B cell (primary cell): ENCODE measurements around the gene MT1B. TPM values are rescaled to one million over a fixed set of nuclear protein-coding genes. Genes with fewer than 3 reads are reported as not detected.

ENCODE experiments used
- ATAC-seq: fragments of 200-7000 bp; cut with Tn5 transposase; one replicate; pipeline ENCODE4 v1.10.0; 2021; ENCODE audit warnings: low read depth, mild to moderate bottlenecking, moderate number of reproducible peaks, moderate library complexity
- CTCF ChIA-PET: fragments of 350-600 bp; sonication (Branson Sonifier 250); formaldehyde crosslinking; loops from one replicate; lab custom pipeline; 2021; ENCODE audit warnings: antibody characterized with exemption, inconsistent platforms; lab: Charles Lee
- POLR2A ChIA-PET: fragments of 350-600 bp; sonication (Branson Sonifier 250); formaldehyde crosslinking; loops from one replicate; lab custom pipeline; 2021; ENCODE audit warnings: antibody characterized with exemption; lab: Charles Lee
- DNase-seq: peaks from one replicate; pipeline ENCODE4 v3.0.0; 2013
- H2AFZ ChIP-seq: 2 replicates; pipeline ENCODE4 v1.6.1; 2012; ENCODE audit warnings: mild to moderate bottlenecking, low read depth, low read length; ENCODE audit not compliant: insufficient read depth, poor library complexity, severe bottlenecking
- H3K27ac ChIP-seq, 2 donors: 1 replicate in 1 of 2; 2 replicates in 1 of 2; pipeline ENCODE4 v1.5.1; 2012 to 2013; ENCODE audit warnings: low read length in 2 of 2, mild to moderate bottlenecking in 2 of 2, moderate library complexity in 1 of 2
- H3K27me3 ChIP-seq, 4 experiments: fragments of 200-600 bp in 1 of 4; sonication (generic) in 1 of 4; replicated peaks in 1 of 4; 1 replicate in 2 of 4; 2 replicates in 2 of 4; pipeline versions ENCODE4 v1.6.1 to v1.7.0; 2013 to 2016; ENCODE audit warnings: low read length in 3 of 4, mild to moderate bottlenecking in 2 of 4, mixed read lengths in 1 of 4, moderate library complexity in 1 of 4; ENCODE audit not compliant: insufficient read depth in 4 of 4, control insufficient read depth in 3 of 4; ENCODE audit errors: control extremely low read depth in 1 of 4
- H3K36me3 ChIP-seq, 2 experiments: replicated peaks in 1 of 2; 1 replicate in 1 of 2; 2 replicates in 1 of 2; pipeline versions ENCODE4 v1.6.1 to v1.7.1; 2013; ENCODE audit warnings: low read length in 1 of 2; ENCODE audit not compliant: insufficient read depth in 2 of 2, control insufficient read depth in 1 of 2; ENCODE audit errors: control extremely low read depth in 1 of 2, extremely low read depth in 1 of 2
- H3K4me1 ChIP-seq, 2 donors: fragments of 200-600 bp in 1 of 2; sonication (generic) in 1 of 2; 1 replicate in 1 of 2; 2 replicates in 1 of 2; pipeline versions ENCODE4 v1.5.1 to v1.6.1; 2013 to 2017; ENCODE audit warnings: low read length in 2 of 2; ENCODE audit not compliant: control insufficient read depth in 2 of 2, insufficient read depth in 2 of 2
- H3K4me2 ChIP-seq: replicated peaks from 2 replicates; pipeline ENCODE3; 2012; ENCODE audit warnings: mild to moderate bottlenecking, low read depth, low read length; ENCODE audit not compliant: poor library complexity, severe bottlenecking
- H3K4me3 ChIP-seq, 5 experiments: fragments of 200-600 bp in 1 of 5; sonication (generic) in 1 of 5; 1 replicate in 3 of 5; 2 replicates in 2 of 5; pipeline versions ENCODE4 v1.5.1 to v1.7.0; 2011 to 2016; ENCODE audit warnings: low read length in 4 of 5, mild to moderate bottlenecking in 4 of 5, low read depth in 2 of 5, control low read depth in 1 of 5, moderate library complexity in 1 of 5; ENCODE audit not compliant: insufficient read depth in 1 of 5; ENCODE audit errors: control extremely low read depth in 1 of 5, extremely low read depth in 1 of 5
- H3K79me2 ChIP-seq: fragments of 200-600 bp; sonication (generic); one replicate; pipeline ENCODE4 v1.6.0; 2016; ENCODE audit warnings: low read length; ENCODE audit not compliant: control insufficient read depth, insufficient read depth
- H3K9ac ChIP-seq: fragments of 200-600 bp; sonication (generic); 2 replicates; pipeline ENCODE4 v1.6.1; 2017; ENCODE audit warnings: mild to moderate bottlenecking, low read length, moderate library complexity
- H3K9me3 ChIP-seq, 3 donors: one replicate each; pipeline versions ENCODE4 v1.6.1 to v1.7.1; 2013; ENCODE audit warnings: low read length in 2 of 3; ENCODE audit not compliant: control insufficient read depth in 2 of 3, insufficient read depth in 1 of 3; ENCODE audit errors: control extremely low read depth in 1 of 3
- H4K20me1 ChIP-seq: 2 replicates; pipeline ENCODE4 v1.6.0; 2012; ENCODE audit warnings: mild to moderate bottlenecking, low read length; ENCODE audit not compliant: insufficient read depth, control insufficient read depth, poor library complexity, severe bottlenecking
- H3K27ac Mint-ChIP-seq: one replicate; pipeline ENCODE4 v1.8.0; 2021; ENCODE audit warnings: mixed read lengths
- H3K27me3 Mint-ChIP-seq: one replicate; pipeline ENCODE4 v1.8.0; 2021; ENCODE audit warnings: mixed read lengths
- H3K4me1 Mint-ChIP-seq: one replicate; pipeline ENCODE4 v1.8.0; 2021; ENCODE audit warnings: mixed read lengths
- H3K4me3 Mint-ChIP-seq: one replicate; pipeline ENCODE4 v1.8.0; 2021; ENCODE audit warnings: mixed read lengths
- H3K9me3 Mint-ChIP-seq: one replicate; pipeline ENCODE4 v1.8.0; 2022; ENCODE audit warnings: mixed read lengths; ENCODE audit not compliant: insufficient read depth
- CTCF ChIP-seq: fragments of 200-600 bp; IDR thresholded peaks from one replicate; pipeline ENCODE4 v1.8.0; 2022; ENCODE audit warnings: antibody characterized with exemption, mild to moderate bottlenecking
- EZH2 ChIP-seq: IDR thresholded peaks from 2 replicates; pipeline ENCODE4 v1.6.1; 2012; ENCODE audit warnings: borderline replicate concordance, low read depth, mild to moderate bottlenecking, moderate library complexity, low read length; ENCODE audit not compliant: insufficient read depth, poor library complexity, severe bottlenecking
- WGBS: methylation state at CpG from one replicate; pipeline ENCODE4 v1.1.5; 2013; ENCODE audit warnings: missing lambda C conversion rate; ENCODE audit not compliant: insufficient coverage; 5-methylcytosine and 5-hydroxymethylcytosine counted together
- intact Hi-C: fragments of 100-400 bp; cut with micrococcal nuclease; formaldehyde crosslinking; loops from one replicate; pipeline ENCODE4 v1.10.0; 2022
- polyA plus RNA-seq: library from polyadenylated mRNA; depleted of rRNA; stranded (reverse); fragments of >200 nt; gene quantifications from 2 replicates; pipeline ENCODE4 v1.2.3, GENCODE V29; 2012
- total RNA-seq, 2 donors: library from RNA; stranded (reverse); fragments of 120-200 nt in 1 of 2; gene quantifications; 1 replicate in 1 of 2; 2 replicates in 1 of 2; pipeline versions ENCODE4 v1.2.3 to v1.2.4, GENCODE V29; 2013 to 2022

MT1B gene
- total and polyA plus RNA-seq, 2 donors (not counting 1 experiment from before 2014, with no cell fraction given), result not detected

- Mint-ChIP-seq H3K27me3 (peaks cover 52% of the 10 kb centered on the region), H3K4me3 (no peak overlapping the region), H3K4me1 (peaks cover 15% of the 10 kb centered on the region), H3K27ac (no peak overlapping the region), H3K9me3 (no peaks in the 10 kb centered on the region)
- Histone ChIP-seq H2AFZ (no peak overlapping the region), H3K36me3 (no peaks in the 10 kb centered on the region), H3K9me3 (peaks cover 0 to 4% (median 0%) of the 10 kb centered on the region in 3 donors), H3K4me3 (no peak overlapping the region), H3K4me2 (no peak overlapping the region), H3K27ac (no peak overlapping the region), H3K9ac (no peak overlapping the region), H3K79me2 (no peaks in the 10 kb centered on the region), H3K4me1 (peaks cover 14 to 16% of the 10 kb centered on the region in 2 donors), H4K20me1 (no peaks in the 10 kb centered on the region), H3K27me3 (peaks cover 0 to 50% (median 15%) of the 10 kb centered on the region in 4 experiments)
- DNase-seq (no peak), ATAC-seq (no peak)
- no CpG with 5 or more reads among the region's 1 CpG for WGBS
- TF ChIP-seq EZH2 (no peak), CTCF (no peak)
- ChIA-PET CTCF (no interaction called here), POLR2A (no interaction called here)
- intact Hi-C loops, result no loop called here
These were observed 5.8 kb upstream of the MT1B start for GRCh38 chr16:56645838-56646237.

GRCh38 chr16:56647641-56648431, 3.9 kb upstream of the MT1B start:
- Histone ChIP-seq H3K79me2 (no peaks in the 10 kb centered on the region), H3K9me3 (peaks cover 0 to 4% (median 0%) of the 10 kb centered on the region in 3 donors), H3K4me1 (peaks cover 14 to 18% of the 10 kb centered on the region in 2 donors), H3K9ac (no peak overlapping the region), H3K27me3 (peaks cover 0 to 51% (median 14%) of the 10 kb centered on the region in 4 experiments), H3K4me3 (no peak overlapping the region), H3K4me2 (no peak overlapping the region), H3K36me3 (no peaks in the 10 kb centered on the region), H4K20me1 (no peaks in the 10 kb centered on the region), H2AFZ (no peak overlapping the region), H3K27ac (no peak overlapping the region)
- intact Hi-C loops, result no loop called here
- DNase-seq, result no peak
- Mint-ChIP-seq H3K4me3 (no peak overlapping the region), H3K27me3 (peaks cover 47% of the 10 kb centered on the region), H3K4me1 (peaks cover 12% of the 10 kb centered on the region), H3K9me3 (no peaks in the 10 kb centered on the region), H3K27ac (no peak overlapping the region)
- POLR2A ChIA-PET, result no interaction called here
- no peak for TF ChIP-seq EZH2
- no peak for TF ChIP-seq CTCF
- no peak for ATAC-seq
- CTCF ChIA-PET, result interaction anchor here (1.2 kb wide), 1 partner anchor 53 kb away, joined by 3 read pairs; no protein-coding TSS in a partner anchor
- 39% methylated on average over 31 of the region's 33 CpGs for WGBS
